Measurements from ENCODE around the gene SCARF2.

DNA sequence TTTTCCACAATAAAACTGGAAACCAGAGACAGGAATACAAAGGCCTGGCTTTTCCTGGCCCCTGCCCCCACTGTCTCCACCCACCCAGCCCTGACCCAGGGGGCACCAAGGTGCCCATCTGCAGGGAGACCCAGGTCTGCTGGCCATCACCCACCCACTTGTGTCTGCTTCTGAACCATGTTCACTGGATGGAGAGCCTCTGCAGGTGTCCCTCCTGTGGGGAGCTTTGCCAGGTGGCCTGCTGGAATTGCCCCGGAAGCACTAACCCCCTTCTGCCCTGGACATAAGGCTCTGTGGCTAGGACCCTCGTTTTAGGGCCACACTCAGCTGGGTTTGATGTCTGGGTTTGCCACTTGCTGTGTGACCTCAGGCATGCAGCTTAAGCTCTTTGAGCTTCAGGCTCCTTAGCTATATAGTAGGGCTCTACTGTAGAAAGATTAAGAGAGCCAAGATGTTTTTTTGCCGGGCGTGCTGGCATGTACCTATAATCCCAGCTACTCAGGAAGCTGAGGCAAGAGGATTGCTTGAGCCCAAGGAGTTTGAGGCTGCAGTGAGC lies 3.9 kb downstream of the SCARF2 start:
- no peak for TF ChIP-seq POLR2AphosphoS5 (IDR thresholded peaks at IDR 0.05; ENCODE audit: low read depth, low read length)
- no peak for TF ChIP-seq DPF2 (CRISPR knock-in tag; IDR thresholded peaks at IDR 0.05; ENCODE audit: borderline replicate concordance, low read depth)
- no peak for TF ChIP-seq ZNF121 (CRISPR knock-in tag; IDR thresholded peaks at IDR 0.05)
- TF ChIP-seq, protein P1, sequence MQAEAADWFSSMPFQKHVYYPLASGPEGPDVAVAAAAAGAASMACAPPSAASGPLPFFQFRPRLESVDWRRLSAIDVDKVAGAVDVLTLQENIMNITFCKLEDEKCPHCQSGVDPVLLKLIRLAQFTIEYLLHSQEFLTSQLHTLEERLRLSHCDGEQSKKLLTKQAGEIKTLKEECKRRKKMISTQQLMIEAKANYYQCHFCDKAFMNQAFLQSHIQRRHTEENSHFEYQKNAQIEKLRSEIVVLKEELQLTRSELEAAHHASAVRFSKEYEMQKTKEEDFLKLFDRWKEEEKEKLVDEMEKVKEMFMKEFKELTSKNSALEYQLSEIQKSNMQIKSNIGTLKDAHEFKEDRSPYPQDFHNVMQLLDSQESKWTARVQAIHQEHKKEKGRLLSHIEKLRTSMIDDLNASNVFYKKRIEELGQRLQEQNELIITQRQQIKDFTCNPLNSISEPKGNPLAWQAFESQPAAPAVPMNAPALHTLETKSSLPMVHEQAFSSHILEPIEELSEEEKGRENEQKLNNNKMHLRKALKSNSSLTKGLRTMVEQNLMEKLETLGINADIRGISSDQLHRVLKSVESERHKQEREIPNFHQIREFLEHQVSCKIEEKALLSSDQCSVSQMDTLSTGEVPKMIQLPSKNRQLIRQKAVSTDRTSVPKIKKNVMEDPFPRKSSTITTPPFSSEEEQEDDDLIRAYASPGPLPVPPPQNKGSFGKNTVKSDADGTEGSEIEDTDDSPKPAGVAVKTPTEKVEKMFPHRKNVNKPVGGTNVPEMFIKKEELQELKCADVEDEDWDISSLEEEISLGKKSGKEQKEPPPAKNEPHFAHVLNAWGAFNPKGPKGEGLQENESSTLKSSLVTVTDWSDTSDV (CRISPR knock-in tag; IDR thresholded peaks at IDR 0.05) = no peak
- no peak for TF ChIP-seq ZMYM2 (CRISPR knock-in tag; IDR thresholded peaks at IDR 0.05)
- TF ChIP-seq TAF15 (IDR thresholded peaks at IDR 0.05; ENCODE audit: low read depth, low read length, poor library complexity, severe bottlenecking) = no peak
- TF ChIP-seq, protein P2, sequence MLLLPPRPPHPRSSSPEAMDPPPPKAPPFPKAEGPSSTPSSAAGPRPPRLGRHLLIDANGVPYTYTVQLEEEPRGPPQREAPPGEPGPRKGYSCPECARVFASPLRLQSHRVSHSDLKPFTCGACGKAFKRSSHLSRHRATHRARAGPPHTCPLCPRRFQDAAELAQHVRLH (CRISPR knock-in tag; IDR thresholded peaks at IDR 0.05; ENCODE audit: borderline replicate concordance, low read depth) = no peak
- TF ChIP-seq, protein P3, sequence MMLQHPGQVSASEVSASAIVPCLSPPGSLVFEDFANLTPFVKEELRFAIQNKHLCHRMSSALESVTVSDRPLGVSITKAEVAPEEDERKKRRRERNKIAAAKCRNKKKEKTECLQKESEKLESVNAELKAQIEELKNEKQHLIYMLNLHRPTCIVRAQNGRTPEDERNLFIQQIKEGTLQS (CRISPR knock-in tag; IDR thresholded peaks at IDR 0.05) = no peak
- TF ChIP-seq MTA3 (CRISPR knock-in tag; IDR thresholded peaks at IDR 0.05) = no peak
- no peak for TF ChIP-seq ZC3H4 (CRISPR knock-in tag; IDR thresholded peaks at IDR 0.05; ENCODE audit: borderline replicate concordance)
- TF ChIP-seq MTF1 (CRISPR knock-in tag; IDR thresholded peaks at IDR 0.05) = no peak
- TF ChIP-seq KLF13 (CRISPR knock-in tag; IDR thresholded peaks at IDR 0.05) = no peak
- no peak for TF ChIP-seq ZNF230 (CRISPR knock-in tag; IDR thresholded peaks at IDR 0.05)

Measured in HepG2 (cell line).